ENCODE data around the gene ITGB1BP1. TPM values are rescaled to one million over a fixed set of nuclear protein-coding genes. Genes with fewer than 3 reads are reported as not detected.

Gene ITGB1BP1
- total and polyA plus RNA-seq, 2 of the 13 experiments (the other 11 are each of a cell fraction or from before 2014, with no cell fraction given) = 106 to 108 TPM

- TF ChIP-seq CSRNP1 (CRISPR knock-in tag; IDR thresholded peaks at IDR 0.05) (no peak; the same call in 1 of the 2 replicates), ZFP36 (IDR thresholded peaks at IDR 0.05; ENCODE audit: borderline replicate concordance, low read depth, low read length, partially characterized antibody) (no peak), ZNF775 (CRISPR knock-in tag; IDR thresholded peaks at IDR 0.05; ENCODE audit: borderline replicate concordance) (no peak), THAP11 (CRISPR knock-in tag; IDR thresholded peaks at IDR 0.05) (peak; percentile 91), HBP1 (CRISPR knock-in tag; IDR thresholded peaks at IDR 0.05; ENCODE audit: low read depth) (no peak), JARID2 (CRISPR knock-in tag; IDR thresholded peaks at IDR 0.05; ENCODE audit: insufficient replicate concordance) (peak; percentile 38), ZBTB7B (CRISPR knock-in tag; IDR thresholded peaks at IDR 0.05) (peak; percentile 90), ZXDC (CRISPR knock-in tag; IDR thresholded peaks at IDR 0.05) (peak; percentile 74), SNAPC5 (CRISPR knock-in tag; IDR thresholded peaks at IDR 0.05; ENCODE audit: borderline replicate concordance) (no peak), MAF1 (CRISPR knock-in tag; IDR thresholded peaks at IDR 0.05; ENCODE audit: borderline replicate concordance) (peak; percentile 43; the same call in 1 of the 2 replicates), TBP (CRISPR knock-in tag; IDR thresholded peaks at IDR 0.05) (no peak), ZBTB42 (CRISPR knock-in tag; IDR thresholded peaks at IDR 0.05) (0 out of 2 replicates have a peak, but pooled peaks have one; percentile 54), ISX (CRISPR knock-in tag; conservative IDR thresholded peaks at IDR 0.05) (0 out of 2 replicates have a peak, but pooled peaks have one; percentile 54), SKI (IDR thresholded peaks at IDR 0.05; ENCODE audit: partially characterized antibody) (peak; percentile 79), REXO4 (CRISPR knock-in tag; IDR thresholded peaks at IDR 0.05; ENCODE audit: borderline replicate concordance) (no peak), ZNF512 (CRISPR knock-in tag; IDR thresholded peaks at IDR 0.05) (peak; percentile 65; the same call in 1 of the 2 replicates), ZNF121 (CRISPR knock-in tag; IDR thresholded peaks at IDR 0.05) (peak; percentile 68), HNF1B (CRISPR knock-in tag; IDR thresholded peaks at IDR 0.05) (peak; percentile 82)
Observed at GRCh38 chr2:9423100-9423921, at the start of gene ITGB1BP1, which contains the start of gene CPSF3 (continued).

Data from HepG2 (cell line).